ENCODE results near the gene TEX2. TPM values are rescaled to one million over a fixed set of nuclear protein-coding genes. Genes with fewer than 3 reads are reported as not detected.
A peak's percentile ranks its signal among the peaks of the same experiment; 100 is the strongest.

TEX2 gene
- total and polyA plus RNA-seq, 8 donors: 8.9 to 30.3 (median 22.4) TPM

DNA sequence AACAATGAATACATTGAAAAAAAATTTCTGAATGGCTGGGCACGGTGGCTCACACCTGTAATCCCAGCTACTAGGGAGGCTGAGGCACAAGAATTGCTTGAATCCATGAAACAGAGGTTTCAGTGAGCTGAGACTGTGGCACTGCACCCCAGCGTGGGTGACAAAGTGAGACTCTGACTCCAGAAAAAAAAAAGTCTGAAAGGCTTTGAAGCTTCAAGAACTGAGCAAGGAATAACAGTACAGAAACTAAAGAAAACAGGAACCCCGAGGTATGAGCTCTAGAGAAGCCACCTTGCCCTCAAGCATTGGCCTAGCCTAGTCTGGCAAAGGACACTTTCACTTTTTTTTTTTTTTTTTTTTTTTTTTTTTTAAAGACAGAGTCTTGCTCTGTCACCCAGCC lies 45.0 kb downstream of the TEX2 start:
- ATAC-seq (no peak), FAIRE-seq (no peak), DNase-seq (no peak)
- no peak overlapping the region for H3K4me3 ChIP-seq
- intact Hi-C loops (cut with DNase I): loop anchor here in 1 of 3 donors (10.0 kb wide), 1 partner anchor 53 kb away; no protein-coding TSS in a partner anchor
- TF ChIP-seq, protein P1, sequence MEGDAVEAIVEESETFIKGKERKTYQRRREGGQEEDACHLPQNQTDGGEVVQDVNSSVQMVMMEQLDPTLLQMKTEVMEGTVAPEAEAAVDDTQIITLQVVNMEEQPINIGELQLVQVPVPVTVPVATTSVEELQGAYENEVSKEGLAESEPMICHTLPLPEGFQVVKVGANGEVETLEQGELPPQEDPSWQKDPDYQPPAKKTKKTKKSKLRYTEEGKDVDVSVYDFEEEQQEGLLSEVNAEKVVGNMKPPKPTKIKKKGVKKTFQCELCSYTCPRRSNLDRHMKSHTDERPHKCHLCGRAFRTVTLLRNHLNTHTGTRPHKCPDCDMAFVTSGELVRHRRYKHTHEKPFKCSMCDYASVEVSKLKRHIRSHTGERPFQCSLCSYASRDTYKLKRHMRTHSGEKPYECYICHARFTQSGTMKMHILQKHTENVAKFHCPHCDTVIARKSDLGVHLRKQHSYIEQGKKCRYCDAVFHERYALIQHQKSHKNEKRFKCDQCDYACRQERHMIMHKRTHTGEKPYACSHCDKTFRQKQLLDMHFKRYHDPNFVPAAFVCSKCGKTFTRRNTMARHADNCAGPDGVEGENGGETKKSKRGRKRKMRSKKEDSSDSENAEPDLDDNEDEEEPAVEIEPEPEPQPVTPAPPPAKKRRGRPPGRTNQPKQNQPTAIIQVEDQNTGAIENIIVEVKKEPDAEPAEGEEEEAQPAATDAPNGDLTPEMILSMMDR (IDR thresholded peaks at IDR 0.05): no peak
- WGBS, 2 donors: 70 to 84% methylated on average over 3 of the region's 3 CpGs
- H3K9me3 ChIP-seq: no peaks in the 10 kb centered on the region
- H3K27me3 ChIP-seq: no peaks in the 10 kb centered on the region
- no peak overlapping the region for H3K27ac ChIP-seq
- peaks cover 14 to 27% (median 20%) of the 10 kb centered on the region in 3 donors for H3K4me1 ChIP-seq
- H3K36me3 ChIP-seq: peaks cover 0 to 5% (median 3%) of the 10 kb centered on the region in 3 donors

DNA sequence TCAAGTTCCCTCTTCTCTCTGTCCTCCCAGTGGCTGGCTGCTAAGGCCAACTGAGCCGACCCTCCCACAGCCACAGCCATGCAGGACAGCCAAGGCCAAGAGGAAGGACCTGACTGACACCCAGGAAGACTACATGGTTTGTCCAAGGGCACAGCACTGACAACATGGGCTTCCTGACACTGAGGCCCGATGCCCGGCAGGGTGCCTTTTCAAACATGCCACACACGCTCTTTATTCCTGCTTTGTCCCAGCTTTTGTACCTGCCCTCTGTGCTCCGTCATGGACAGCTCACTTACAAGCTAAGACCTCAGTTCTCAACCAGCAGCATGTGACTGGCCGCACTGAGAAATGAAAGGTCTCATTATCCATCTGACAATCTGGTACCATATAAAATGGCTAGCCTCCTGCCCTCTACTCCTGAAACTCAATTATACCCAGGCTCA lies 45.8 kb downstream of the TEX2 start:
- FAIRE-seq: no peak
- H3K27me3 ChIP-seq: no peaks in the 10 kb centered on the region
- peaks cover 0 to 9% (median 3%) of the 10 kb centered on the region in 3 donors for H3K36me3 ChIP-seq
- WGBS, 2 donors: 51% methylated on average over 6 of the region's 6 CpGs
- peak in 3 of 4 donors; percentile 12 to 23 (median 13) for ATAC-seq
- H3K4me3 ChIP-seq: no peak overlapping the region
- TF ChIP-seq, protein P1 (IDR thresholded peaks at IDR 0.05): no peak
- peak overlapping the region in 2 of 4 donors; percentile 71 to 75 for H3K27ac ChIP-seq
- no peak for DNase-seq
- peaks cover 14 to 25% (median 19%) of the 10 kb centered on the region in 3 donors for H3K4me1 ChIP-seq
- intact Hi-C loops (cut with DNase I): loop anchor here in 1 of 3 donors (10.0 kb wide), 1 partner anchor 52 kb away; no protein-coding TSS in a partner anchor
- H3K9me3 ChIP-seq: no peaks in the 10 kb centered on the region

DNA sequence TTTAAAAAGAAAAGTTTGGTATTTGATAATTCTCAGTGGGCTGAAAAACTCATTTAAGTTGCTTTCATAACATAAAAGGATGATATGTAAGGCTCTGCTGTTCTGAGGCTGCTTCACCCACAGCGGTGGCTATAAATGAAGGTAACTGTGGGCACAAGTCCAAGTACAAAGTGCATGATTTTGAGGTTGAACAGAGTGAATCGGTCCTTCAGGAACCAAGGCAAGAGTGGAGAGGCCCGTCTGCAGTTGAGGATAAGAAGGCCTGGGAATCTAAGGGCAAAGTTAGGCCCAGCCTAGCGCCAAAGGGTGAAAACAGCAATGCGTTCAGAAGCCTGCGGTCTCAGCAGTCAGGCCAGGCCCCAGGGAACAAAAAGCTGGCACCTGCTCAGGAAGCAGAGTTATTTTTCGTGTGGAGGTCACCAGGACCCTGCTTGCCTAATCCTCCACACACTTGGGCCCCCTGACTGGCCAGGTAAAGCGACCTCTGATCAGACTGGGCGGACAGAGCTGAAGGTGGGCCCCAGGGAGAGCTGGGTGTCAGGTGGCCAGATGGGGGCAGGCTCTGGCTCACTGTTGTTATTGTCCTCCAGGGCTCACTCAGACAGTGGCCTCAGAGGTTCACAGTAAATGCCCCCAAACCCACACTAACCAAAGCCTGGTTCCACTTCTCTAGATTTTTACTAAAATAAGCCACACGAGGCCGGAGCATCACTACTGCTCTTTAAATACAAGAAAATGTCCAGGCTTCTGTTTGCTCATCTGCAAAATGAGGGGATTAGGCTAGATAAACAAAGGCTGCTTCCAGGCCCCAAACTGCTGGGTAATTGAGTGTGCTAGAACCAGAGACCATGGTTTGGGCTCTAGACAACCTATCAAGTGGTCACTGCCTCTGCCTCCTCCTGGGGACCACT lies 46.5 kb downstream of the TEX2 start:
- TF ChIP-seq, protein P1 (IDR thresholded peaks at IDR 0.05): no peak
- FAIRE-seq (no peak), ATAC-seq (peak; percentile 60 to 85 (median 73)), DNase-seq (peak; percentile 39 to 63 (median 44))
- Histone ChIP-seq H3K4me3 (no peak overlapping the region), H3K4me1 (peaks cover 14 to 25% (median 19%) of the 10 kb centered on the region in 3 donors), H3K36me3 (peaks cover 0 to 15% (median 3%) of the 10 kb centered on the region in 3 donors), H3K9me3 (no peaks in the 10 kb centered on the region), H3K27me3 (no peaks in the 10 kb centered on the region), H3K27ac (peak overlapping the region in 3 of 4 donors; percentile 53 to 75 (median 71))
- WGBS, 2 donors: 18 to 26% methylated on average over 11 of the region's 11 CpGs
- intact Hi-C loops (cut with DNase I): loop anchor here in 1 of 3 donors (10.0 kb wide), 1 partner anchor 52 kb away; no protein-coding TSS in a partner anchor

DNA sequence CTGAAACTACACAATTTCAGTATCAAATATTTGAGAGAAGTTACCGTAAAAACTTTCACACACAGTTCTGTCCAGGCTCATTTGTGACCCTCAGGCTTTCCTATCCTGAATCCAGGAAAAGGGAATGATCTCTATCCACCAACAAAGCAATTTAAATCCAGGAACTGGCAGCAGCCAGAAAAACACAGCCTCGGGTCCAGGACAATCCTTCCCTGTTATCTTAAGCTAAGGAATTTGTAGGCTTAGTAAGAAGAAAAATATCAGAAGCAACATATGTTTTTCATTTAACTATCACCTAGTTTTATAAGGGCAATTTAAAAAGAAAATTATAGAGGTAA lies 47.1 kb downstream of the TEX2 start:
- TF ChIP-seq, protein P1 (IDR thresholded peaks at IDR 0.05): no peak
- 25 to 33% methylated on average over 2 of the region's 2 CpGs for WGBS, 2 donors
- H3K27ac ChIP-seq: peak overlapping the region in 2 of 4 donors; percentile 71 to 75
- intact Hi-C loops (cut with DNase I): loop anchor here in 1 of 3 donors (10.0 kb wide), 1 partner anchor 51 kb away; no protein-coding TSS in a partner anchor
- DNase-seq: no peak
- no peaks in the 10 kb centered on the region for H3K27me3 ChIP-seq
- peaks cover 14 to 25% (median 19%) of the 10 kb centered on the region in 3 donors for H3K4me1 ChIP-seq
- ATAC-seq: peak in 1 of 4 donors; percentile 16
- H3K36me3 ChIP-seq: peaks cover 0 to 15% (median 3%) of the 10 kb centered on the region in 3 donors
- no peaks in the 10 kb centered on the region for H3K9me3 ChIP-seq
- H3K4me3 ChIP-seq: no peak overlapping the region
- no peak for FAIRE-seq
